ENCODE results near the gene DKC1. TPM values are rescaled to one million over a fixed set of nuclear protein-coding genes. Genes with fewer than 3 reads are reported as not detected.

The DKC1 gene
- total RNA-seq, 1 experiment from 2014 or later: 160 TPM

DNA sequence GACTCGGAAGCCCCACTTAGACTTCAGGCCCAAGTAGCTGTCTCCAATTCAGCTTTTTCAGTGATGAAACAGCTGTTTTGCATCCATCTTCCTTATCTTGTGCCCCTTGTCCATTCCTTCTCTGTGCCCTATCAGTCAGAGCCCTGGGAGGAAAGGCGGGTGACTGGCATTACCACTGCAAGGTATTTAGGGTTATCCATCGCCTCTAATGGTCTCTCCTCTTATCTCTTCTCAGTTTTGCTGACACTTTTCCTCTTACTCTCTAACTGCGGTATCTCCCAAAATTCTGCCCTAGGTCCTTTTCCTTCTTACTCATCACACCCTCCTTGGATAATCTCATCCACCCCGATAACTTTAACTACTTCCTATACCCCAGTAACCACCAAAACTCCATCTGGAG, 25.5 kb upstream of the DKC1 start:
- TF ChIP-seq, protein P1, sequence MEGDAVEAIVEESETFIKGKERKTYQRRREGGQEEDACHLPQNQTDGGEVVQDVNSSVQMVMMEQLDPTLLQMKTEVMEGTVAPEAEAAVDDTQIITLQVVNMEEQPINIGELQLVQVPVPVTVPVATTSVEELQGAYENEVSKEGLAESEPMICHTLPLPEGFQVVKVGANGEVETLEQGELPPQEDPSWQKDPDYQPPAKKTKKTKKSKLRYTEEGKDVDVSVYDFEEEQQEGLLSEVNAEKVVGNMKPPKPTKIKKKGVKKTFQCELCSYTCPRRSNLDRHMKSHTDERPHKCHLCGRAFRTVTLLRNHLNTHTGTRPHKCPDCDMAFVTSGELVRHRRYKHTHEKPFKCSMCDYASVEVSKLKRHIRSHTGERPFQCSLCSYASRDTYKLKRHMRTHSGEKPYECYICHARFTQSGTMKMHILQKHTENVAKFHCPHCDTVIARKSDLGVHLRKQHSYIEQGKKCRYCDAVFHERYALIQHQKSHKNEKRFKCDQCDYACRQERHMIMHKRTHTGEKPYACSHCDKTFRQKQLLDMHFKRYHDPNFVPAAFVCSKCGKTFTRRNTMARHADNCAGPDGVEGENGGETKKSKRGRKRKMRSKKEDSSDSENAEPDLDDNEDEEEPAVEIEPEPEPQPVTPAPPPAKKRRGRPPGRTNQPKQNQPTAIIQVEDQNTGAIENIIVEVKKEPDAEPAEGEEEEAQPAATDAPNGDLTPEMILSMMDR (conservative IDR thresholded peaks at IDR 0.05): no peak
- Histone ChIP-seq H4K5ac (ENCODE audit: insufficient read length, low read depth, low read length) (no peak overlapping the region), H3K4me2 (ENCODE audit: insufficient read depth, insufficient read length, low read length) (no peak overlapping the region), H2BK120ac (ENCODE audit: low read depth, low read length, poor library complexity, severe bottlenecking) (no peak overlapping the region), H2BK20ac (ENCODE audit: low read depth, low read length, poor library complexity, severe bottlenecking) (no peak overlapping the region), H3K14ac (ENCODE audit: insufficient read depth, low read length) (no peak overlapping the region), H2BK5ac (ENCODE audit: insufficient read length, low read length) (no peak overlapping the region), H2AFZ (ENCODE audit: low read length) (no peak overlapping the region), H4K20me1 (ENCODE audit: control insufficient read depth, insufficient read depth, insufficient read length) (no peaks in the 10 kb centered on the region), H4K8ac (replicated peaks; ENCODE audit: insufficient read length, low read depth, low read length) (no peak overlapping the region), H3K79me2 (ENCODE audit: insufficient read depth, low read length) (no peaks in the 10 kb centered on the region), H3K9ac (ENCODE audit: extremely low read depth, insufficient read length, low read length) (no peak overlapping the region), H3K4ac (ENCODE audit: low read depth, low read length) (no peak overlapping the region), H3K79me1 (ENCODE audit: insufficient read depth, low read depth, low read length, poor library complexity, severe bottlenecking) (no peaks in the 10 kb centered on the region), H3K23me2 (ENCODE audit: insufficient read length, low read depth, low read length, poor library complexity, severe bottlenecking) (no peaks in the 10 kb centered on the region), H2BK12ac (ENCODE audit: insufficient read length, low read depth, low read length) (no peak overlapping the region), H3K27ac (ENCODE audit: insufficient read length, low read depth, low read length) (no peak overlapping the region), H3K9me3 (ENCODE audit: control insufficient read depth, low read depth, low read length) (peaks cover 50% of the 10 kb centered on the region), H2AK5ac (ENCODE audit: insufficient read length, low read length) (no peak overlapping the region), H3K56ac (ENCODE audit: insufficient read length, low read depth, low read length) (no peak overlapping the region), H3K4me1 (ENCODE audit: insufficient read depth, low read length) (peaks cover 2% of the 10 kb centered on the region; the same call in 1 of the 2 replicates), H3T11ph (ENCODE audit: low read length) (no peak overlapping the region), H4K91ac (ENCODE audit: insufficient read length, low read depth, low read length) (no peak overlapping the region), H3K23ac (ENCODE audit: insufficient read length, low read depth, low read length) (no peak overlapping the region), H3K27me3 (ENCODE audit: insufficient read depth, low read length) (no peaks in the 10 kb centered on the region; the same call in 1 of the 2 replicates), H3K18ac (ENCODE audit: insufficient read length, low read depth, low read length) (no peak overlapping the region), H2BK15ac (ENCODE audit: low read depth, low read length) (no peak overlapping the region)
- no peak overlapping the region; a peak in 1 of 7 replicates for H3K27ac Mint-ChIP-seq
- DNase-seq: no peak
- H3K27me3 Mint-ChIP-seq (ENCODE audit: low read depth): peaks cover 5% of the 10 kb centered on the region
- peaks cover 74 to 85% of the 10 kb centered on the region in 2 experiments for H3K9me3 Mint-ChIP-seq
- peaks cover 5 to 7% of the 10 kb centered on the region in 2 experiments; a peak in 2 of 4 replicates for H3K4me1 Mint-ChIP-seq
- no peak overlapping the region for H3K4me3 Mint-ChIP-seq
- WGBS (ENCODE audit: extremely low coverage, insufficient read length, low lambda C conversion rate): 100% methylated on average over 1 of the region's 5 CpGs
- H3K36me3 Mint-ChIP-seq (ENCODE audit: insufficient read depth in 1 of 3, low read depth in 3 of 3): peaks cover 0 to 2% (median 0%) of the 10 kb centered on the region in 3 experiments; a peak in 3 of 7 replicates

Data from H9 (cell line).